Right lobe of liver (tissue), 6 donors: ENCODE data around the gene TIFAB. TPM values are rescaled to one million over a fixed set of nuclear protein-coding genes. Genes with fewer than 3 reads are reported as not detected.
A peak's percentile ranks its signal among the peaks of the same experiment; 100 is the strongest.

Experiments
- ATAC-seq, 4 donors: fragments of 200-7000 bp; cut with Tn5 transposase; one replicate each; pipeline ENCODE4 v1.9.1; 2020; ENCODE audit warnings: mild to moderate bottlenecking in 4 of 4, moderate library complexity in 4 of 4
- DNase-seq, 3 donors: peaks; one replicate each; pipeline ENCODE4 v3.0.0-alpha.2; 2020
- H3K27ac ChIP-seq, 3 donors: fragments of 200-600 bp; one replicate each; pipeline ENCODE4 v1.8.0; 2022
- H3K27me3 ChIP-seq, 2 donors: fragments of 200-600 bp; one replicate each; pipeline ENCODE4 v1.8.0; 2022
- H3K36me3 ChIP-seq, 4 donors: fragments of 200-600 bp; sonication (generic) in 1 of 4; one replicate each; pipeline versions ENCODE4 v1.5.1 to v1.8.0; 2017 to 2022; ENCODE audit warnings: control low read depth in 1 of 4
- H3K4me1 ChIP-seq, 4 donors: fragments of 200-600 bp; sonication (generic) in 1 of 4; one replicate each; pipeline versions ENCODE4 v1.5.1 to v1.8.0; 2017 to 2022; ENCODE audit warnings: control low read depth in 1 of 4
- H3K4me3 ChIP-seq, 3 donors: fragments of 200-600 bp; one replicate each; pipeline ENCODE4 v1.8.0; 2022
- H3K9me3 ChIP-seq, 4 donors: fragments of 200-600 bp; sonication (generic) in 1 of 4; one replicate each; pipeline versions ENCODE4 v1.5.1 to v1.8.0; 2017 to 2022; ENCODE audit warnings: control low read depth in 1 of 4
- POLR2A ChIP-seq: fragments of 450-650 bp; IDR thresholded peaks from one replicate; pipeline ENCODE4 v1.6.1; 2017; ENCODE audit warnings: antibody characterized with exemption, mild to moderate bottlenecking
- WGBS: methylation state at CpG from one replicate; pipeline ENCODE4 v1.1.6; 2018; ENCODE audit warnings: low coverage, low lambda C conversion rate; ENCODE audit not compliant: insufficient coverage; ENCODE audit errors: missing lambda C conversion rate; 5-methylcytosine and 5-hydroxymethylcytosine counted together
- intact Hi-C, 2 donors: fragments of 100-400 bp; cut with DNase I; formaldehyde crosslinking; loops; one replicate each; pipeline versions ENCODE4 v1.11.2 to v1.14.1; 2022
- total RNA-seq, 6 experiments: library from RNA; depleted of rRNA in 2 of 6; stranded (reverse); fragments of >200 nt in 2 of 6; fragmentation: NEBNext Ultra II Directional in 3 of 6; extraction: Animal tissue kit (Norgen Biotek cat#: 25700) in 3 of 6; gene quantifications; one replicate each; pipeline versions ENCODE4 v1.1.0 to v1.2.4, GENCODE V29; 2016 to 2023
- TF ChIP-seq, protein P1 (sequence below), 4 donors: fragments of 200-600 bp in 3 of 4; fragments of 450-650 bp in 1 of 4; IDR thresholded peaks; one replicate each; pipeline versions ENCODE4 v1.5.1 to v1.8.0; 2016 to 2022; ENCODE audit warnings: antibody characterized with exemption in 4 of 4, mild to moderate bottlenecking in 2 of 4
- donor health status: DM: no; HTN: yes; CAD: no.
- donor health status: DM: no; HTN: no; CAD: no.
- donor health status: DM: no; HTN: no; CAD: no.
- donor health status: DM: no; HTN: yes; CAD: no.
- donor health status: DM: no; HTN: yes; CAD: no.

TIFAB gene
- total RNA-seq, 6 experiments from 2014 or later: 0.05 to 0.09 TPM; not detected in 4

DNA sequence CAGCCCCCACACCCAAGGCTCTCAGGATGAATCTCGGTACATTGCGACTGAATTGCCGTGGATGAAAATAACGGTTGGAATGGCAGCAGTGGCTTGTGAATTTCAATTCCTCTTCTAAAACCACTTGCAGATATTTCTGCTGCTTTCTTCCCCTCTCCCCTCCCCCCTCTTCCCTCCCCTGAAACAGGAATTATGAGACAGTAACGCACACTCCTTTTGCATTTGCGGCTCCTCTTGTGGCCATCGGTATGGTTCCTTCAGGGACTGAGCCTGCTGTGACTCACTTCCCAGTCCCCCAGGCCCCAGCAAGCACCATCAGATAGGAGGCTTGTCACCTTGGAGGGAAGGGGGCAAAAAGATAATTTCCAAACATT lies 14.7 kb downstream of the TIFAB start:
- intact Hi-C loops: no loop called here
- H3K4me1 ChIP-seq: no peaks in the 10 kb centered on the region
- DNase-seq: peak in 1 of 3 donors; percentile 39
- H3K36me3 ChIP-seq: no peaks in the 10 kb centered on the region
- no peaks in the 10 kb centered on the region for H3K27me3 ChIP-seq
- no peak for TF ChIP-seq POLR2A
- TF ChIP-seq, protein P1, sequence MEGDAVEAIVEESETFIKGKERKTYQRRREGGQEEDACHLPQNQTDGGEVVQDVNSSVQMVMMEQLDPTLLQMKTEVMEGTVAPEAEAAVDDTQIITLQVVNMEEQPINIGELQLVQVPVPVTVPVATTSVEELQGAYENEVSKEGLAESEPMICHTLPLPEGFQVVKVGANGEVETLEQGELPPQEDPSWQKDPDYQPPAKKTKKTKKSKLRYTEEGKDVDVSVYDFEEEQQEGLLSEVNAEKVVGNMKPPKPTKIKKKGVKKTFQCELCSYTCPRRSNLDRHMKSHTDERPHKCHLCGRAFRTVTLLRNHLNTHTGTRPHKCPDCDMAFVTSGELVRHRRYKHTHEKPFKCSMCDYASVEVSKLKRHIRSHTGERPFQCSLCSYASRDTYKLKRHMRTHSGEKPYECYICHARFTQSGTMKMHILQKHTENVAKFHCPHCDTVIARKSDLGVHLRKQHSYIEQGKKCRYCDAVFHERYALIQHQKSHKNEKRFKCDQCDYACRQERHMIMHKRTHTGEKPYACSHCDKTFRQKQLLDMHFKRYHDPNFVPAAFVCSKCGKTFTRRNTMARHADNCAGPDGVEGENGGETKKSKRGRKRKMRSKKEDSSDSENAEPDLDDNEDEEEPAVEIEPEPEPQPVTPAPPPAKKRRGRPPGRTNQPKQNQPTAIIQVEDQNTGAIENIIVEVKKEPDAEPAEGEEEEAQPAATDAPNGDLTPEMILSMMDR (IDR thresholded peaks at IDR 0.05): no peak
- WGBS: 44% methylated on average over 5 of the region's 7 CpGs
- no peak overlapping the region for H3K4me3 ChIP-seq
- peak; percentile 14 to 66 (median 47) for ATAC-seq
- H3K9me3 ChIP-seq: no peaks in the 10 kb centered on the region
- H3K27ac ChIP-seq: no peak overlapping the region

DNA sequence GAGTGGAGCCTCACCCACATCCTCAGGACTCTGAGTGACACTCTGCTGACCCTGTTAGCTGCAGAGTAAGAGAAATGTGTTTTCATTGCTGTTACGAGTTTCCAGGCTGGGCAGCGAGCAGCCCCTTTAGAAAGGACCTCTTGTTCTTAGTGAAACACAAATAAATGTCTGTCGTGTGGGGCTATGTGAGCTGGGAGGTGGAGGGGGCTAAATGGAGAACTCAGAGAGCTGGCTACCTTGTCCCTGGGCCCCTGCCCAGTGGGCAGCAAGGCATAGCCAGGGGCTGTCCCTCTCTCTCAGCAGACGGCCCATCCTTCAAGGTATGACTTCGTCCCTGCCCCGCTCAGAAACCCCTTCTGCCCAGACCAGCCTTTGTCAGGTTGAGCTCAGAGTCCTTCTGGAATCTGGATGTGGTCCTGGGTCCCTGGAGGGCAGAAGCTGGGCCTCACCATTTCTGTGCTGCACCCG lies 15.2 kb downstream of the TIFAB start:
- no peak overlapping the region for H3K4me3 ChIP-seq
- WGBS: 80% methylated on average over 1 of the region's 7 CpGs
- no peaks in the 10 kb centered on the region for H3K27me3 ChIP-seq
- intact Hi-C loops: no loop called here
- no peaks in the 10 kb centered on the region for H3K9me3 ChIP-seq
- H3K36me3 ChIP-seq: no peaks in the 10 kb centered on the region
- no peak overlapping the region for H3K27ac ChIP-seq
- H3K4me1 ChIP-seq: no peaks in the 10 kb centered on the region
- no peak for ATAC-seq
- TF ChIP-seq, protein P1 (IDR thresholded peaks at IDR 0.05): no peak
- no peak for TF ChIP-seq POLR2A
- DNase-seq: peak in 1 of 3 donors; percentile 36

- no peaks in the 10 kb centered on the region for H3K4me1 ChIP-seq
- no peak overlapping the region for H3K27ac ChIP-seq
- intact Hi-C loops: no loop called here
- WGBS: no CpG with 5 or more reads among the region's 9 CpGs
- H3K27me3 ChIP-seq: no peaks in the 10 kb centered on the region
- no peaks in the 10 kb centered on the region for H3K36me3 ChIP-seq
- DNase-seq (peak in 1 of 3 donors; percentile 30), ATAC-seq (no peak)
- no peaks in the 10 kb centered on the region for H3K9me3 ChIP-seq
- TF ChIP-seq POLR2A: no peak
- TF ChIP-seq, protein P1 (IDR thresholded peaks at IDR 0.05): no peak
- H3K4me3 ChIP-seq: no peak overlapping the region
Measured at GRCh38 chr5:135435467-135436330, 16.5 kb downstream of the TIFAB start.

- Histone ChIP-seq H3K36me3 (no peaks in the 10 kb centered on the region), H3K4me1 (no peaks in the 10 kb centered on the region), H3K27me3 (no peaks in the 10 kb centered on the region), H3K9me3 (no peaks in the 10 kb centered on the region), H3K4me3 (no peak overlapping the region), H3K27ac (no peak overlapping the region)
- ATAC-seq: no peak
- WGBS: 48% methylated on average over 18 of the region's 24 CpGs
- DNase-seq: peak in 1 of 3 donors; percentile 22
- intact Hi-C loops: no loop called here
- no peak for TF ChIP-seq POLR2A
- TF ChIP-seq, protein P1 (IDR thresholded peaks at IDR 0.05): no peak
Measured at GRCh38 chr5:135434591-135435466, 17.3 kb downstream of the TIFAB start.
